Measurements from ENCODE around the gene TRAF5. TPM values are rescaled to one million over a fixed set of nuclear protein-coding genes. Genes with fewer than 3 reads are reported as not detected.
"Not testable (repeated sequence)": the region's sequence is repeated elsewhere in the genome, so short reads cannot be mapped to it uniquely, and the experiment has no call there.

TRAF5 gene
- total RNA-seq, result 1.5 TPM
- long read RNA-seq, partial matches to known transcripts, result 0 of 1 reads
- long read RNA-seq, other reads (novel, unspliced or antisense), result 0 of 1 reads

- intact Hi-C loops (cut with DNase I), result loop anchor here (10.0 kb wide), 1 partner anchor 148 kb away; no protein-coding TSS in a partner anchor
- DNase-seq (peak; percentile 72), ATAC-seq (ENCODE audit: poor library complexity) (peak; percentile 83)
Observed at GRCh38 chr1:211326528-211327345, at the start of gene TRAF5. TRAF5 (plus strand) TSS chr1:211326833; CDS start chr1:211353240, 26,407 bp downstream.

- ATAC-seq (ENCODE audit: poor library complexity), result no peak
- DNase-seq, result no peak
Observed at GRCh38 chr1:211279340-211279739, 47.3 kb upstream of the TRAF5 start.

GRCh38 chr1:211280910-211281309 is 45.7 kb upstream of the TRAF5 start:
- ATAC-seq (ENCODE audit: poor library complexity) (peak; percentile 39), DNase-seq (no peak)
- intact Hi-C loops (cut with DNase I), result no loop called here

More at GRCh38 chr1:211279340-211279739, 47.3 kb upstream of the TRAF5 start:
- intact Hi-C loops (cut with DNase I), result no loop called here

- DNase-seq, result no peak
- intact Hi-C loops (cut with DNase I), result no loop called here
- ATAC-seq (ENCODE audit: poor library complexity), result peak; percentile 52
Observed at GRCh38 chr1:211281320-211282022, 45.2 kb upstream of the TRAF5 start.

GRCh38 chr1:211282023-211282373 is 44.6 kb upstream of the TRAF5 start:
- ATAC-seq (ENCODE audit: poor library complexity), result no peak
- DNase-seq, result no peak
- intact Hi-C loops (cut with DNase I), result no loop called here

- DNase-seq (no peak), ATAC-seq (ENCODE audit: poor library complexity) (no peak)
- intact Hi-C loops (cut with DNase I), result no loop called here
Observed at GRCh38 chr1:211285196-211285595, 41.4 kb upstream of the TRAF5 start.

- DNase-seq (no peak), ATAC-seq (ENCODE audit: poor library complexity) (peak; percentile 43)
- intact Hi-C loops (cut with DNase I), result no loop called here
Observed at GRCh38 chr1:211287218-211287617, 39.4 kb upstream of the TRAF5 start.

- DNase-seq, result no peak
- intact Hi-C loops (cut with DNase I), result no loop called here
- no peak for ATAC-seq (ENCODE audit: poor library complexity)
Observed at GRCh38 chr1:211292411-211292810, 34.2 kb upstream of the TRAF5 start.

GRCh38 chr1:211296396-211296795 is 30.2 kb upstream of the TRAF5 start:
- no peak for DNase-seq
- ATAC-seq (ENCODE audit: poor library complexity), result no peak
- intact Hi-C loops (cut with DNase I), result no loop called here

- ATAC-seq (ENCODE audit: poor library complexity), result peak; percentile 44
- intact Hi-C loops (cut with DNase I), result no loop called here
- no peak for DNase-seq
Observed at GRCh38 chr1:211305044-211305443, 21.6 kb upstream of the TRAF5 start.

GRCh38 chr1:211309617-211310016 is 17.0 kb upstream of the TRAF5 start:
- ATAC-seq (ENCODE audit: poor library complexity), result peak; percentile 65

GRCh38 chr1:211313392-211313791 is 13.2 kb upstream of the TRAF5 start:
- DNase-seq, result no peak
- intact Hi-C loops (cut with DNase I), result no loop called here
- ATAC-seq (ENCODE audit: poor library complexity), result no peak

More at GRCh38 chr1:211309617-211310016, 17.0 kb upstream of the TRAF5 start:
- intact Hi-C loops (cut with DNase I), result no loop called here
- no peak for DNase-seq

GRCh38 chr1:211318576-211319280 is 7.9 kb upstream of the TRAF5 start:
- DNase-seq, result no peak
- ATAC-seq (ENCODE audit: poor library complexity), result peak; percentile 44
- intact Hi-C loops (cut with DNase I), result no loop called here

- no peak for DNase-seq
- ATAC-seq (ENCODE audit: poor library complexity), result no peak
- intact Hi-C loops (cut with DNase I), result loop anchor here (10.0 kb wide), 1 partner anchor 155 kb away; no protein-coding TSS in a partner anchor
Observed at GRCh38 chr1:211319892-211320291, 6.7 kb upstream of the TRAF5 start.

GRCh38 chr1:211320980-211321379 is 5.7 kb upstream of the TRAF5 start:
- intact Hi-C loops (cut with DNase I), result loop anchor here (10.0 kb wide), 1 partner anchor 154 kb away; no protein-coding TSS in a partner anchor
- no peak for ATAC-seq (ENCODE audit: poor library complexity)
- DNase-seq, result no peak

- intact Hi-C loops (cut with DNase I), result loop anchor here (10.0 kb wide), 1 partner anchor 153 kb away; no protein-coding TSS in a partner anchor
- not testable (repeated sequence) for DNase-seq; ATAC-seq (ENCODE audit: poor library complexity)
Observed at GRCh38 chr1:211321646-211322045, 5.0 kb upstream of the TRAF5 start.

GRCh38 chr1:211323156-211324063 is 3.2 kb upstream of the TRAF5 start:
- ATAC-seq (ENCODE audit: poor library complexity) (no peak), DNase-seq (no peak)
- intact Hi-C loops (cut with DNase I), result loop anchor here (10.0 kb wide), 1 partner anchor 151 kb away; no protein-coding TSS in a partner anchor

Measured in Right ventricle myocardium superior (tissue), 1 donor.